Measurements from ENCODE around the gene PKD2L2.

DNA sequence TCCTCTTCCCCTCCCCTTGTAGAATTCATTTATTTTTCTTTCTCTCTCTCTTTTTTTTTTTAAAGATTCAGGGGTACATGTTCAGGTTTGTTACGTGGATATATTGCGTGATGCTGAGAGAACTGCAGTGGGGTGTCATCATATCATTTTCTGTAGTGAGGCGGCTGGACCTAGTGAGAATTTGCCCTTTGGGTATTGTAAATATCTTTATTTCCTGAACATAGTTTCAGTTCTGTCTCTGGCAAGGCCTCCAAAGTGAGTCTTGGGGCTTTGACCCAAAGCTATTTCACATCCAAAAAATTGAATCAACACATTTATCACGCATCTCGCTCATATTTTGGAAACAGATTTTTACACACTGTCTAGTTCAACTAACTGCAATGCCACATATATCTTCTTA is 47.0 kb upstream of the PKD2L2 start:
- TF ChIP-seq SMC3 (IDR thresholded peaks at IDR 0.05; ENCODE audit: borderline replicate concordance, low read length) = no peak
- no peak for TF ChIP-seq EZH2 (IDR thresholded peaks at IDR 0.05; ENCODE audit: borderline replicate concordance, control insufficient read depth, low read depth, low read length)
- no peak for TF ChIP-seq ZNF274 (IDR thresholded peaks at IDR 0.05; ENCODE audit: insufficient read depth, insufficient read length)
- no peak for TF ChIP-seq NFYB (IDR thresholded peaks at IDR 0.05; ENCODE audit: insufficient read depth, low read depth, low read length)
- no peak for TF ChIP-seq POLR2A (IDR thresholded peaks at IDR 0.05; ENCODE audit: low read depth, low read length)
